HUES64 (cell line): ENCODE data around the gene ALOX15B.
"Not testable (repeated sequence)": the region's sequence is repeated elsewhere in the genome, so short reads cannot be mapped to it uniquely, and the experiment has no call there.

ENCODE experiments used
- H3K27ac ChIP-seq: 2 replicates; pipeline ENCODE4 v1.7.0; 2013; ENCODE audit warnings: low read depth, low read length, inconsistent platforms
- H3K27me3 ChIP-seq: 2 replicates; pipeline ENCODE4 v1.6.1; 2013; ENCODE audit warnings: mild to moderate bottlenecking, low read length; ENCODE audit not compliant: insufficient read depth
- H3K36me3 ChIP-seq: 2 replicates; pipeline ENCODE4 v1.6.1; 2013; ENCODE audit warnings: mild to moderate bottlenecking, low read length; ENCODE audit not compliant: insufficient read depth
- H3K4me1 ChIP-seq: 2 replicates; pipeline ENCODE4 v1.6.1; 2013; ENCODE audit warnings: mild to moderate bottlenecking, low read length, moderate library complexity; ENCODE audit not compliant: insufficient read depth
- H3K4me3 ChIP-seq: 2 replicates; pipeline ENCODE4 v1.5.1; 2013; ENCODE audit warnings: mild to moderate bottlenecking, low read length, moderate library complexity
- H3K9ac ChIP-seq: 2 replicates; pipeline ENCODE4 v1.6.1; 2013; ENCODE audit warnings: mild to moderate bottlenecking, low read depth, low read length
- H3K9me3 ChIP-seq: 2 replicates; pipeline ENCODE4 v1.6.1; 2013; ENCODE audit warnings: low read depth, low read length; ENCODE audit not compliant: insufficient read depth
- WGBS: fragments of 150-250, 120-280 bp; methylation state at CpG from one replicate; pipeline ENCODE4 v1.1.7; 2013; ENCODE audit warnings: missing lambda C conversion rate; 5-methylcytosine and 5-hydroxymethylcytosine counted together

The ALOX15B gene

GRCh38 chr17:8076502-8077266 lies 37.8 kb downstream of the ALOX15B start:
- peaks cover 94% of the 10 kb centered on the region for H3K27me3 ChIP-seq
- H3K27ac ChIP-seq, result no peak overlapping the region
- no peaks in the 10 kb centered on the region for H3K36me3 ChIP-seq

DNA sequence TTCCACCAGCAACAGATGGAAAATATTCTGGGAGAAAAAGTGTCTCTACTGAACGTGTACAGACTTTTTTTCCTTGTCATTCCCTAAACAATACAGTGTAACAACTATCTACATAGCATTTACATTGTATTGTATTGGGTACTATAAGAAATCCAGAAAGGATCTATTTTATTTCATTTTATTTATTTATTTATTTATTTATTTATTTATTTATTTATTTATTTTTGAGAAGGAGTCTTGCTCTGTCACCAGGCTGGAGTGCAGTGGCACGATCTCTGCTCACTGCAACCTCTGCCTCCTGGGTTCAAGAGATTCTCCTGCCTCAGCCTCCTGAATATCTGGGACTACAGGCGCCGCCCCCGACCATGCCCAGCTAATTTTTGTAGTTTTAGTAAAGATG lies 39.1 kb downstream of the ALOX15B start:
- H3K4me3 ChIP-seq, H3K27ac ChIP-seq, H3K9ac ChIP-seq, H3K4me1 ChIP-seq, H3K36me3 ChIP-seq, H3K9me3 ChIP-seq: not testable (repeated sequence)
- H3K27me3 ChIP-seq, result peaks cover 90% of the 10 kb centered on the region
- WGBS, result 88% methylated on average over 4 of the region's 5 CpGs

More at GRCh38 chr17:8076502-8077266, 37.8 kb downstream of the ALOX15B start:
- H3K9me3 ChIP-seq, result no peaks in the 10 kb centered on the region
- no peaks in the 10 kb centered on the region for H3K4me1 ChIP-seq
- WGBS, result 91% methylated on average over 13 of the region's 13 CpGs
- no peak overlapping the region for H3K4me3 ChIP-seq
- no peak overlapping the region for H3K9ac ChIP-seq

DNA sequence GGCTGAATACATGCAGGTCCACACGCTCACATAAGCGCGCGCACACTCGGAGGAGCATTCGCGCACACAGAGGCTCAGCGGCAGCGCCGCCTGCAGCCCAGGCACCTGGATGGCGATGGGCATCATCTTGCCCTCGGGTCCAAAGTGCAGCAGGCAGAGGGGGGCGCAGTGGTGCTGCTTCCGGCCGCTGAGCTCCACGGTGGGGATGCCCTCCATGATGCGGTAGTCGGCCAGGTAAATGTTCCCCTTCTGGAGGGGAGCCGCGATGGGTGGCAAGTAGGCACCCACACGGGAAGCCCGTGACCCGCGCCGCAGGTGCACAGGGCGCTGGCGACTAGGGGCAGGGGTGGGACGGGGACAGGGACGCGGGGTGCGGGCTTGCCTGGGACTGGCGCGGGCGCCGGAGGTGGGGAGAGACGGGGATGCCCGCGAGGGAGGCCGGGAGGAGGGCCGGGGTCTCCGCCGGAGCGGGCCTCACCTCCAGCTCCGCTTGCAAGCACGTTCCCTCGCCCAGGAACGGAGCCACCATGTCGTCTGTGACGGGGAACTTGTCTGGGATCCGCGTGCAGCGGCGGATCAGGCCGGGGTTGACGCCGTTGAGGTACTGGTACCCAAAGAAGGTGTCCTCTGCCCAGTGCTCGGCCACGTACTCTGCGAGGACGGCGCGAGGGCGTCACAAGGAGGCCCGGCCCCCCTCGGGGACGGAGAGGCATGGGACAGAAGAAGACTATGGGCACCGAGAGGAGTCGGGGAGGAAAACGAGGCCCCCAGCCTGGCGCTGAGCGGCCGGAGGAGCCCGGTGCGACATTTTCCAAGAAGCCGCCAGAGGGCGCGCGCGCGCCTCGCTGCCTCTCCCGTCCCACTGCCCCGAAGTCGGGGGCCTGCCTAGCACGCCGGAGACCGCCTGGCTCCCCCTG lies 40.7 kb downstream of the ALOX15B start:
- H3K4me1 ChIP-seq, result no peaks in the 10 kb centered on the region
- 1% methylated on average over 87 of the region's 87 CpGs for WGBS
- peaks cover 78% of the 10 kb centered on the region for H3K27me3 ChIP-seq
- H3K9ac ChIP-seq, result no peak overlapping the region
- H3K27ac ChIP-seq, result no peak overlapping the region
- peak overlapping the region; percentile 68 for H3K4me3 ChIP-seq
- no peaks in the 10 kb centered on the region for H3K9me3 ChIP-seq
- no peaks in the 10 kb centered on the region for H3K36me3 ChIP-seq

GRCh38 chr17:8080208-8080798 lies 41.4 kb downstream of the ALOX15B start:
- peak overlapping the region; percentile 68 for H3K4me3 ChIP-seq
- no peak overlapping the region for H3K27ac ChIP-seq
- H3K36me3 ChIP-seq, result no peaks in the 10 kb centered on the region
- no peak overlapping the region for H3K9ac ChIP-seq
- H3K4me1 ChIP-seq, result no peaks in the 10 kb centered on the region
- no peaks in the 10 kb centered on the region for H3K9me3 ChIP-seq
- H3K27me3 ChIP-seq, result peaks cover 71% of the 10 kb centered on the region
- WGBS, result 24% methylated on average over 25 of the region's 25 CpGs

DNA sequence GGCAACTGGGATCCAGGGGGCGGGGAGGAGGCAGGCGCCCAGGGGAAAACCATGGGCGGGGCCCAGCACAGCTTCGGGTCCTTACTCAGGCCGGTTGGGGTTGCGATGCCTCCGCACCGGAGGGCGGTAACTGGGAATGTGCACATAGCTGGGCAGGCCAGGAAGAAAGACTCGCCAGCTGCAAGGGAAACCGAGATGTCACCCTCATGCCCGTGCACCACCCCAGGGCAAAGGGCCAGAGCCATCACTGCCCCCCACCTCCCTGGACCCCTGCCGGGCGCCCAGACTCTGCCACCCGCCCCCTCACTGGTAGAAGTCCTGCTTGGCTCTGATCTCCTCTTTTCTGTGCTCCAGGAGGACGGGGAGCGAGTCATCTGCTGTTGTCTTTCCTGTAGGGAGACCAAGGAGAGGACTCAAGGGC lies 42.0 kb downstream of the ALOX15B start:
- no peak overlapping the region for H3K9ac ChIP-seq
- H3K4me3 ChIP-seq, result peak overlapping the region; percentile 68

DNA sequence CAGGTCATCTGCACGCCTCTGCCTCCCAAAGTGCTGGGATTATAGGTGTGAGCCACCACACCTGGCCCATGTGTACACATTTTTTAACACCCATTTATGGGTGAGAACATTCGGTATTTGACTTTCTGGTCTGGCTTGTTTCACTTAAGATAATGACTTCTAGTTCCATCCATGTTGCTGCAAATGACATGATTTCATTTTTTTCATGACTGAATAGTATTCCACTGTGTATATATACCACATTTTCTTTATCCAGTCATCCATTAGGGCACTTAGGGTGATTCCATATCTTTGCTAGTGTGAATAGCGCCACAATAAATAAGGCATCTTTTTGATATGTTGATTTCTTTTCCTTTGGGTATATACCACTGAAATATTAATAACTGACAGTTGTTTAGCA lies 43.0 kb downstream of the ALOX15B start:
- H3K27ac ChIP-seq, result no peak overlapping the region
- H3K27me3 ChIP-seq, result peaks cover 55% of the 10 kb centered on the region
- no peaks in the 10 kb centered on the region for H3K9me3 ChIP-seq
- H3K4me1 ChIP-seq, result no peaks in the 10 kb centered on the region
- H3K36me3 ChIP-seq, result no peaks in the 10 kb centered on the region
- H3K4me3 ChIP-seq, result no peak overlapping the region
- 93% methylated on average over 3 of the region's 3 CpGs for WGBS
- H3K9ac ChIP-seq, result no peak overlapping the region

More for the DNA sequence above, 42.0 kb downstream of the ALOX15B start:
- Histone ChIP-seq H3K27me3 (peaks cover 65% of the 10 kb centered on the region), H3K36me3 (no peaks in the 10 kb centered on the region), H3K27ac (no peak overlapping the region), H3K4me1 (no peaks in the 10 kb centered on the region), H3K9me3 (no peaks in the 10 kb centered on the region)
- 32% methylated on average over 17 of the region's 17 CpGs for WGBS

- Histone ChIP-seq H3K27me3 (peaks cover 53% of the 10 kb centered on the region), H3K27ac (no peak overlapping the region), H3K36me3 (no peaks in the 10 kb centered on the region), H3K4me1 (no peaks in the 10 kb centered on the region), H3K4me3 (no peak overlapping the region), H3K9me3 (no peaks in the 10 kb centered on the region), H3K9ac (no peak overlapping the region)
- WGBS, result 97% methylated on average over 10 of the region's 10 CpGs
Observed at GRCh38 chr17:8082292-8082691, 43.4 kb downstream of the ALOX15B start.

GRCh38 chr17:8084250-8084649 lies 45.4 kb downstream of the ALOX15B start:
- WGBS, result 93% methylated on average over 6 of the region's 6 CpGs
- H3K36me3 ChIP-seq, result no peaks in the 10 kb centered on the region
- no peak overlapping the region for H3K9ac ChIP-seq
- no peak overlapping the region for H3K27ac ChIP-seq
- H3K4me1 ChIP-seq, result no peaks in the 10 kb centered on the region
- no peaks in the 10 kb centered on the region for H3K9me3 ChIP-seq
- H3K27me3 ChIP-seq, result peaks cover 49% of the 10 kb centered on the region
- H3K4me3 ChIP-seq, result no peak overlapping the region

GRCh38 chr17:8087075-8087951 lies 48.5 kb downstream of the ALOX15B start, which contains the start of gene ALOX12B:
ALOX12B (minus strand) TSS chr17:8087716; CDS start chr17:8087442, 274 bp downstream.
- H3K27ac ChIP-seq, result no peak within 1 kb of the TSS
- peaks cover 29% of the 10 kb centered on the region for H3K27me3 ChIP-seq

DNA sequence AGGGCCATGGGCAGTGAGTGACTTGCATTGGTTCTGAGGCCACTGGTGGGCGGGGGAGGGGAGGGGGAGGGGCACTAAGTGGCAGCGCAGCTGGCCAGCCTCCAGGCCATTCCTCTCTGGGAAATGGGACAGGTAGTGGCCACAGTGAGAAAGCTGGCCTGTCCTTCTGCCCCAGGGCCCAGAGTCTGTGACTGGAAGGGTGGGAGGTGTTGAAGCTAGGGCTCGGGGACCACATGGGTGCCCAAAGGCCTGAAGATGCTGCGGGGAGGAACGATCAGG lies 49.0 kb downstream of the ALOX15B start:
- H3K36me3 ChIP-seq, result no peaks in the 10 kb centered on the region
- H3K4me1 ChIP-seq, result no peaks in the 10 kb centered on the region
- peaks cover 23% of the 10 kb centered on the region for H3K27me3 ChIP-seq
- H3K9ac ChIP-seq, result no peak overlapping the region
- 73% methylated on average over 5 of the region's 5 CpGs for WGBS
- no peak overlapping the region for H3K4me3 ChIP-seq
- no peaks in the 10 kb centered on the region for H3K9me3 ChIP-seq
- no peak overlapping the region for H3K27ac ChIP-seq

More at GRCh38 chr17:8087075-8087951, 48.5 kb downstream of the ALOX15B start, which contains the start of gene ALOX12B:
- Histone ChIP-seq H3K4me3 (no peak within 1 kb of the TSS), H3K9ac (no peak within 1 kb of the TSS), H3K4me1 (no peaks in the 10 kb centered on the region), H3K36me3 (no peaks in the 10 kb centered on the region), H3K9me3 (no peaks in the 10 kb centered on the region)
- 89% methylated on average over 20 of the region's 20 CpGs for WGBS
